ENCODE measurements around the gene ARSJ. TPM values are rescaled to one million over a fixed set of nuclear protein-coding genes. Genes with fewer than 3 reads are reported as not detected.

Gene ARSJ
- total and polyA plus RNA-seq, 2 experiments from 2014 or later, result 4.3 to 6.6 TPM

GRCh38 chr4:113919145-113919544, 60.3 kb downstream of the ARSJ start:
- no peaks in the 10 kb centered on the region for H3K9me2 ChIP-seq (ENCODE audit: insufficient read depth)
- peaks cover 10% of the 10 kb centered on the region; the same call in 2 of the 3 replicates for H3K4me1 Mint-ChIP-seq
- no peaks in the 10 kb centered on the region for H3K9me3 Mint-ChIP-seq
- no peaks in the 10 kb centered on the region for H3F3A ChIP-seq (replicated peaks; ENCODE audit: low read depth)
- no peaks in the 10 kb centered on the region for H3K27me3 Mint-ChIP-seq (ENCODE audit: insufficient read depth, low read depth, poor library complexity)
- ATAC-seq (no peak), DNase-seq (ENCODE audit: low spot score) (no peak)
- H3K27ac ChIP-seq (ENCODE audit: low read depth), result no peak overlapping the region
- H3K4me3 Mint-ChIP-seq, result no peak overlapping the region
- H3K4me2 ChIP-seq, result no peak overlapping the region
- H3K36me3 ChIP-seq (ENCODE audit: insufficient read depth), result no peaks in the 10 kb centered on the region
- H3K4me1 ChIP-seq (ENCODE audit: insufficient read depth), result peaks cover 4% of the 10 kb centered on the region; the same call in 1 of the 2 replicates
- H3K79me2 ChIP-seq (replicated peaks; ENCODE audit: insufficient read depth), result no peaks in the 10 kb centered on the region
- TF ChIP-seq, protein P1, sequence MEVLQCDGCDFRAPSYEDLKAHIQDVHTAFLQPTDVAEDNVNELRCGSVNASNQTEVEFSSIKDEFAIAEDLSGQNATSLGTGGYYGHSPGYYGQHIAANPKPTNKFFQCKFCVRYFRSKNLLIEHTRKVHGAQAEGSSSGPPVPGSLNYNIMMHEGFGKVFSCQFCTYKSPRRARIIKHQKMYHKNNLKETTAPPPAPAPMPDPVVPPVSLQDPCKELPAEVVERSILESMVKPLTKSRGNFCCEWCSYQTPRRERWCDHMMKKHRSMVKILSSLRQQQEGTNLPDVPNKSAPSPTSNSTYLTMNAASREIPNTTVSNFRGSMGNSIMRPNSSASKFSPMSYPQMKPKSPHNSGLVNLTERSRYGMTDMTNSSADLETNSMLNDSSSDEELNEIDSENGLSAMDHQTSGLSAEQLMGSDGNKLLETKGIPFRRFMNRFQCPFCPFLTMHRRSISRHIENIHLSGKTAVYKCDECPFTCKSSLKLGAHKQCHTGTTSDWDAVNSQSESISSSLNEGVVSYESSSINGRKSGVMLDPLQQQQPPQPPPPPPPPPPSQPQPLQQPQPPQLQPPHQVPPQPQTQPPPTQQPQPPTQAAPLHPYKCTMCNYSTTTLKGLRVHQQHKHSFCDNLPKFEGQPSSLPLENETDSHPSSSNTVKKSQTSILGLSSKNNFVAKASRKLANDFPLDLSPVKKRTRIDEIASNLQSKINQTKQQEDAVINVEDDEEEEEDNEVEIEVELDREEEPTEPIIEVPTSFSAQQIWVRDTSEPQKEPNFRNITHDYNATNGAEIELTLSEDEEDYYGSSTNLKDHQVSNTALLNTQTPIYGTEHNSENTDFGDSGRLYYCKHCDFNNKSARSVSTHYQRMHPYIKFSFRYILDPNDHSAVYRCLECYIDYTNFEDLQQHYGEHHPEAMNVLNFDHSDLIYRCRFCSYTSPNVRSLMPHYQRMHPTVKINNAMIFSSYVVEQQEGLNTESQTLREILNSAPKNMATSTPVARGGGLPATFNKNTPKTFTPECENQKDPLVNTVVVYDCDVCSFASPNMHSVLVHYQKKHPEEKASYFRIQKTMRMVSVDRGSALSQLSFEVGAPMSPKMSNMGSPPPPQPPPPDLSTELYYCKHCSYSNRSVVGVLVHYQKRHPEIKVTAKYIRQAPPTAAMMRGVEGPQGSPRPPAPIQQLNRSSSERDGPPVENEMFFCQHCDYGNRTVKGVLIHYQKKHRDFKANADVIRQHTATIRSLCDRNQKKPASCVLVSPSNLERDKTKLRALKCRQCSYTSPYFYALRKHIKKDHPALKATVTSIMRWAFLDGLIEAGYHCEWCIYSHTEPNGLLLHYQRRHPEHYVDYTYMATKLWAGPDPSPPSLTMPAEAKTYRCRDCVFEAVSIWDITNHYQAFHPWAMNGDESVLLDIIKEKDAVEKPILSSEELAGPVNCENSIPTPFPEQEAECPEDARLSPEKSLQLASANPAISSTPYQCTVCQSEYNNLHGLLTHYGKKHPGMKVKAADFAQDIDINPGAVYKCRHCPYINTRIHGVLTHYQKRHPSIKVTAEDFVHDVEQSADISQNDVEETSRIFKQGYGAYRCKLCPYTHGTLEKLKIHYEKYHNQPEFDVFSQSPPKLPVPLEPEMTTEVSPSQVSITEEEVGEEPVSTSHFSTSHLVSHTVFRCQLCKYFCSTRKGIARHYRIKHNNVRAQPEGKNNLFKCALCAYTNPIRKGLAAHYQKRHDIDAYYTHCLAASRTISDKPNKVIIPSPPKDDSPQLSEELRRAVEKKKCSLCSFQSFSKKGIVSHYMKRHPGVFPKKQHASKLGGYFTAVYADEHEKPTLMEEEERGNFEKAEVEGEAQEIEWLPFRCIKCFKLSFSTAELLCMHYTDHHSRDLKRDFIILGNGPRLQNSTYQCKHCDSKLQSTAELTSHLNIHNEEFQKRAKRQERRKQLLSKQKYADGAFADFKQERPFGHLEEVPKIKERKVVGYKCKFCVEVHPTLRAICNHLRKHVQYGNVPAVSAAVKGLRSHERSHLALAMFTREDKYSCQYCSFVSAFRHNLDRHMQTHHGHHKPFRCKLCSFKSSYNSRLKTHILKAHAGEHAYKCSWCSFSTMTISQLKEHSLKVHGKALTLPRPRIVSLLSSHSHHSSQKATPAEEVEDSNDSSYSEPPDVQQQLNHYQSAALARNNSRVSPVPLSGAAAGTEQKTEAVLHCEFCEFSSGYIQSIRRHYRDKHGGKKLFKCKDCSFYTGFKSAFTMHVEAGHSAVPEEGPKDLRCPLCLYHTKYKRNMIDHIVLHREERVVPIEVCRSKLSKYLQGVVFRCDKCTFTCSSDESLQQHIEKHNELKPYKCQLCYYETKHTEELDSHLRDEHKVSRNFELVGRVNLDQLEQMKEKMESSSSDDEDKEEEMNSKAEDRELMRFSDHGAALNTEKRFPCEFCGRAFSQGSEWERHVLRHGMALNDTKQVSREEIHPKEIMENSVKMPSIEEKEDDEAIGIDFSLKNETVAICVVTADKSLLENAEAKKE (CRISPR knock-in tag; IDR thresholded peaks at IDR 0.05), result no peak
- TF ChIP-seq REST (IDR thresholded peaks at IDR 0.05; ENCODE audit: unreplicated experiment), result no peak
- no peak for TF ChIP-seq CREB1 (CRISPR knock-in tag; IDR thresholded peaks at IDR 0.05; ENCODE audit: low read depth)
- TF ChIP-seq EZH2 (IDR thresholded peaks at IDR 0.05; ENCODE audit: low read depth, unreplicated experiment), result no peak
- no peak for TF ChIP-seq CTCF (conservative IDR thresholded peaks at IDR 0.05; ENCODE audit: low read depth in 2 of 2)
- TF ChIP-seq STAT1 (IDR thresholded peaks at IDR 0.05; ENCODE audit: unreplicated experiment), result no peak
- no peak for TF ChIP-seq EZH2phosphoT487 (IDR thresholded peaks at IDR 0.05; ENCODE audit: unreplicated experiment)
- TF ChIP-seq, protein P2, sequence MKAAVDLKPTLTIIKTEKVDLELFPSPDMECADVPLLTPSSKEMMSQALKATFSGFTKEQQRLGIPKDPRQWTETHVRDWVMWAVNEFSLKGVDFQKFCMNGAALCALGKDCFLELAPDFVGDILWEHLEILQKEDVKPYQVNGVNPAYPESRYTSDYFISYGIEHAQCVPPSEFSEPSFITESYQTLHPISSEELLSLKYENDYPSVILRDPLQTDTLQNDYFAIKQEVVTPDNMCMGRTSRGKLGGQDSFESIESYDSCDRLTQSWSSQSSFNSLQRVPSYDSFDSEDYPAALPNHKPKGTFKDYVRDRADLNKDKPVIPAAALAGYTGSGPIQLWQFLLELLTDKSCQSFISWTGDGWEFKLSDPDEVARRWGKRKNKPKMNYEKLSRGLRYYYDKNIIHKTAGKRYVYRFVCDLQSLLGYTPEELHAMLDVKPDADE (IDR thresholded peaks at IDR 0.05), result no peak
- no peak for TF ChIP-seq POLR2AphosphoS5 (IDR thresholded peaks at IDR 0.05; ENCODE audit: low read depth)
- TF ChIP-seq NANOG (IDR thresholded peaks at IDR 0.05; ENCODE audit: borderline replicate concordance), result no peak
- TF ChIP-seq JUNB (IDR thresholded peaks at IDR 0.05; ENCODE audit: unreplicated experiment), result no peak
- no peak for TF ChIP-seq ZNF331 (CRISPR knock-in tag; IDR thresholded peaks at IDR 0.05; ENCODE audit: low read depth)
- no peak for TF ChIP-seq ZNF114 (CRISPR knock-in tag; IDR thresholded peaks at IDR 0.05)
- H3K4me3 ChIP-seq, result no peak overlapping the region
- H4K20me1 ChIP-seq (replicated peaks; ENCODE audit: insufficient read depth), result no peaks in the 10 kb centered on the region
- H3K36me3 Mint-ChIP-seq (ENCODE audit: low read depth), result no peaks in the 10 kb centered on the region
- H3K27ac Mint-ChIP-seq, result 0 out of 2 replicates have a peak overlapping the region, but pooled peaks have one; percentile 59
- no peaks in the 10 kb centered on the region for H3K27me3 ChIP-seq (ENCODE audit: insufficient read depth)
- H2AFZ ChIP-seq, result peak overlapping the region; percentile 4; the same call in 1 of the 2 replicates

All from GM23338 (cell line).